22Rv1 (cell line): Measurements from ENCODE around the gene NRXN3.

Experiments used
- ZFX ChIP-seq: fragments of 450-650 bp; IDR thresholded peaks from 2 replicates; pipeline ENCODE4 v1.6.1; 2017; ENCODE audit warnings: antibody characterized with exemption, borderline replicate concordance
- TF ChIP-seq, protein P1 (sequence below): fragments of 450-650 bp; IDR thresholded peaks from 2 replicates; pipeline ENCODE4 v1.5.1; 2017; ENCODE audit warnings: mild to moderate bottlenecking

DNA sequence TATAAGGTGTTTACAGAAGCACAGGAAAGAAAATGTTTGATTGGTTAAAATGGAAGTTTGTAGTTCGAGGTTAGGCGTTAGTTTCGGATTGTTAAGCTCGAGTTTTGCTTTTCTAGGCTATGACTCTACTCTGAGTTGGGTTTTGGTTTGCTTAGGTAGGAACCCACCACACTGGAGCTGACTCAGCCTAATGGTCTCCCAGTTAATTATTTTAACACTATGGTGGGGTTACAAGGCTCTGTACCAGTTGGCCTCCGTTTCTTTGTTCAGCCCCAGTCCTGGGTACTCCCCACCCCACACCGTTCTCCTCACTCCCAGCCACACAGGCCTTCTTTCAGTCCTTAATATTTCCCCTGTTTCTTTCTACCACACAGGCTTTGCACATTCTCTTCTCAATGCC is 583.9 kb downstream of the NRXN3 start:
- TF ChIP-seq, protein P1, sequence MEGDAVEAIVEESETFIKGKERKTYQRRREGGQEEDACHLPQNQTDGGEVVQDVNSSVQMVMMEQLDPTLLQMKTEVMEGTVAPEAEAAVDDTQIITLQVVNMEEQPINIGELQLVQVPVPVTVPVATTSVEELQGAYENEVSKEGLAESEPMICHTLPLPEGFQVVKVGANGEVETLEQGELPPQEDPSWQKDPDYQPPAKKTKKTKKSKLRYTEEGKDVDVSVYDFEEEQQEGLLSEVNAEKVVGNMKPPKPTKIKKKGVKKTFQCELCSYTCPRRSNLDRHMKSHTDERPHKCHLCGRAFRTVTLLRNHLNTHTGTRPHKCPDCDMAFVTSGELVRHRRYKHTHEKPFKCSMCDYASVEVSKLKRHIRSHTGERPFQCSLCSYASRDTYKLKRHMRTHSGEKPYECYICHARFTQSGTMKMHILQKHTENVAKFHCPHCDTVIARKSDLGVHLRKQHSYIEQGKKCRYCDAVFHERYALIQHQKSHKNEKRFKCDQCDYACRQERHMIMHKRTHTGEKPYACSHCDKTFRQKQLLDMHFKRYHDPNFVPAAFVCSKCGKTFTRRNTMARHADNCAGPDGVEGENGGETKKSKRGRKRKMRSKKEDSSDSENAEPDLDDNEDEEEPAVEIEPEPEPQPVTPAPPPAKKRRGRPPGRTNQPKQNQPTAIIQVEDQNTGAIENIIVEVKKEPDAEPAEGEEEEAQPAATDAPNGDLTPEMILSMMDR: no peak
- no peak for TF ChIP-seq ZFX
